Lung (tissue), 12 donors: ENCODE data around the gene TGFBI. TPM values are rescaled to one million over a fixed set of nuclear protein-coding genes. Genes with fewer than 3 reads are reported as not detected.

Experiments used
- ATAC-seq: fragments of 200-7000 bp; cut with Tn5 transposase; one replicate; pipeline ENCODE4 v1.9.1; 2020; ENCODE audit warnings: moderate number of reproducible peaks; ENCODE audit not compliant: insufficient read depth, low FRiP score
- DNase-seq, 3 donors: peaks; one replicate each; pipeline ENCODE4 v3.0.0-alpha.2; 2013 to 2017
- H3K27ac ChIP-seq, 2 donors: one replicate each; pipeline ENCODE4 v1.5.1; 2013; ENCODE audit warnings: mild to moderate bottlenecking in 2 of 2, moderate library complexity in 2 of 2, control low read depth in 1 of 2, inconsistent platforms in 1 of 2, low read depth in 1 of 2, low read length in 1 of 2
- H3K27me3 ChIP-seq, 3 donors: one replicate each; pipeline ENCODE4 v1.5.1; 2013; ENCODE audit warnings: low read length in 2 of 3; ENCODE audit not compliant: control insufficient read depth in 3 of 3, insufficient read depth in 3 of 3
- H3K36me3 ChIP-seq, 4 donors: one replicate each; pipeline ENCODE4 v1.5.1; 2013; ENCODE audit warnings: low read length in 4 of 4, mild to moderate bottlenecking in 1 of 4, moderate library complexity in 1 of 4; ENCODE audit not compliant: control insufficient read depth in 4 of 4, insufficient read depth in 4 of 4
- H3K4me1 ChIP-seq, 5 donors: one replicate each; pipeline ENCODE4 v1.5.1; 2013; ENCODE audit warnings: low read length in 5 of 5, mild to moderate bottlenecking in 2 of 5, moderate library complexity in 1 of 5; ENCODE audit not compliant: control insufficient read depth in 5 of 5, insufficient read depth in 5 of 5
- H3K4me3 ChIP-seq: one replicate; pipeline ENCODE4 v1.5.1; 2013; ENCODE audit warnings: mild to moderate bottlenecking, control low read depth, moderate library complexity
- H3K9ac ChIP-seq, 2 donors: one replicate each; pipeline ENCODE4 v1.5.1; 2013; ENCODE audit warnings: low read length in 2 of 2, control low read depth in 1 of 2; ENCODE audit not compliant: insufficient read depth in 1 of 2
- H3K9me3 ChIP-seq, 4 donors: one replicate each; pipeline ENCODE4 v1.5.1; 2013; ENCODE audit warnings: low read length in 3 of 4, mild to moderate bottlenecking in 1 of 4, moderate library complexity in 1 of 4; ENCODE audit not compliant: control insufficient read depth in 4 of 4, insufficient read depth in 3 of 4
- CTCF ChIP-seq: IDR thresholded peaks from 2 replicates; pipeline ENCODE4 v1.5.1; 2012; ENCODE audit warnings: mild to moderate bottlenecking; ENCODE audit errors: control extremely low read depth, extremely low read depth
- WGBS, 2 donors: extraction: QIAGEN DNeasy Blood & Tissue Kit; methylation state at CpG; one replicate each; pipeline ENCODE4 v1.1.7; 2013; 5-methylcytosine and 5-hydroxymethylcytosine counted together
- polyA plus RNA-seq, 2 donors: library from polyadenylated mRNA; stranded (reverse); fragments of 200-250 nt; gene quantifications; one replicate each; pipeline ENCODE4 v1.2.1, GENCODE V29; 2013
- total RNA-seq, 2 donors: library from RNA; depleted of rRNA in 1 of 2; stranded (reverse); fragments of >200 nt in 1 of 2; gene quantifications; one replicate each; pipeline ENCODE4 v1.2.1, GENCODE V29; 2014 to 2021
- donor health status: control.
- donor health status: control.
- donor health status: Bipolar disorder and iron deficiency.
- donor health status: healthy.
- donor health status: DM: yes; HTN: yes; CAD: no.

The TGFBI gene
- total and polyA plus RNA-seq, 4 donors, result 96.4 to 146 (median 111) TPM

DNA sequence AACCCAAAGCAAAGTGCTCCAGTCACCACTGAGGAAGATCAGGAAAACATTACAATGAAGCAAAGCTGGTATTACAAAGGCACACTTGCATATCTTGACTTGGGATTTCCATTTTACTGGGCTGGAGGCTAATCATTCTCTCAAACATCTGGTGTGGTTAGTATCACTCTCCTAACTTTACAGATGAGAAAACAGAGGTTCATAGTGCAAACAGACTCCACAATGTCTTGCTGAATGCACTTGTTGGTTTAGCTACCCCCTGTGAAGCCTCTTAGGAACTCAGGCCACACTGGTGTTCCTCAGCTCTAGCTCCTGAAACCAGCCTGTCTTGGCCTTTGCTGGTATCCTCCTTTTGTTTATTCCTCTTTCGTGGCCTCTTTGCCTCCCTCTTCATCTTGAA lies 74.3 kb downstream of the TGFBI start:
- H3K9ac ChIP-seq, result no peak overlapping the region
- no peak overlapping the region for H3K27ac ChIP-seq
- H3K27me3 ChIP-seq, result no peaks in the 10 kb centered on the region
- 99 to 100% methylated on average over 1 of the region's 1 CpG for WGBS, 2 donors
- H3K9me3 ChIP-seq, result no peaks in the 10 kb centered on the region
- TF ChIP-seq CTCF, result no peak
- H3K36me3 ChIP-seq, result no peaks in the 10 kb centered on the region
- peaks cover 0 to 17% (median 5%) of the 10 kb centered on the region in 5 donors for H3K4me1 ChIP-seq
- ATAC-seq (no peak), DNase-seq (no peak)
- H3K4me3 ChIP-seq, result no peak overlapping the region

- ATAC-seq, result no peak
- 49 to 66% methylated on average over 8 of the region's 8 CpGs for whole genome bisulfite sequencing, 2 donors
- no peak for TF ChIP-seq CTCF
- Histone ChIP-seq H3K36me3 (no peaks in the 10 kb centered on the region), H3K27me3 (no peaks in the 10 kb centered on the region), H3K4me3 (no peak overlapping the region), H3K9me3 (no peaks in the 10 kb centered on the region), H3K27ac (no peak overlapping the region), H3K4me1 (peaks cover 0 to 17% (median 5%) of the 10 kb centered on the region in 5 donors), H3K9ac (no peak overlapping the region)
- DNase-seq, result peak; percentile 33 to 77 (median 52)
Measured at GRCh38 chr5:136104306-136104965, 75.6 kb downstream of the TGFBI start.

GRCh38 chr5:136106351-136107031 lies 77.7 kb downstream of the TGFBI start:
- Histone ChIP-seq H3K4me3 (no peak overlapping the region), H3K9me3 (no peaks in the 10 kb centered on the region), H3K36me3 (no peaks in the 10 kb centered on the region), H3K9ac (no peak overlapping the region), H3K27me3 (no peaks in the 10 kb centered on the region), H3K4me1 (peaks cover 0 to 17% (median 5%) of the 10 kb centered on the region in 5 donors), H3K27ac (no peak overlapping the region)
- ATAC-seq, result no peak
- TF ChIP-seq CTCF, result no peak
- WGBS, 2 donors, result 84 to 93% methylated on average over 6 of the region's 6 CpGs
- no peak for DNase-seq
